Measurements from ENCODE around the gene VOPP1.

Gene VOPP1

DNA sequence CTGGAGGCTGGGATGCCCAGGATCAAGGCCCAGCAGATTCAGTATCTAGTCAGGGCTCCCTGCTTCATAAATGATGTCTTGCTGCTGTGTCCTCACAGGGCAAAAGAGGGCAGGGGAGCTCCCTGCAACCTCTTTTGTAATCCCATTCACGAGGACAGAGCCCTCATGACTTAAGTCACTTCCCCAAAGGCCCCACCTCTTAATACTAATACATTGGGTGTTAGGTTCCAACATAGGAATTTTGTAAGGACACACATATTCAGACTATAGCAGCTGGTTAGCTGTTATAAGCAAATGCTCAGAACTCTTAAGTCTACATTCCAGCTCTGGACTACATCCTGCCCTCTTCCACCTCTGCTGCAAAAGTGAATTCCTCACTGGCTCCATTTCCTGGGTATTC, 63.0 kb downstream of the VOPP1 start:
- no peak overlapping the region for H3K4me3 ChIP-seq (ENCODE audit: low read depth, low read length)
- TF ChIP-seq, protein P1, sequence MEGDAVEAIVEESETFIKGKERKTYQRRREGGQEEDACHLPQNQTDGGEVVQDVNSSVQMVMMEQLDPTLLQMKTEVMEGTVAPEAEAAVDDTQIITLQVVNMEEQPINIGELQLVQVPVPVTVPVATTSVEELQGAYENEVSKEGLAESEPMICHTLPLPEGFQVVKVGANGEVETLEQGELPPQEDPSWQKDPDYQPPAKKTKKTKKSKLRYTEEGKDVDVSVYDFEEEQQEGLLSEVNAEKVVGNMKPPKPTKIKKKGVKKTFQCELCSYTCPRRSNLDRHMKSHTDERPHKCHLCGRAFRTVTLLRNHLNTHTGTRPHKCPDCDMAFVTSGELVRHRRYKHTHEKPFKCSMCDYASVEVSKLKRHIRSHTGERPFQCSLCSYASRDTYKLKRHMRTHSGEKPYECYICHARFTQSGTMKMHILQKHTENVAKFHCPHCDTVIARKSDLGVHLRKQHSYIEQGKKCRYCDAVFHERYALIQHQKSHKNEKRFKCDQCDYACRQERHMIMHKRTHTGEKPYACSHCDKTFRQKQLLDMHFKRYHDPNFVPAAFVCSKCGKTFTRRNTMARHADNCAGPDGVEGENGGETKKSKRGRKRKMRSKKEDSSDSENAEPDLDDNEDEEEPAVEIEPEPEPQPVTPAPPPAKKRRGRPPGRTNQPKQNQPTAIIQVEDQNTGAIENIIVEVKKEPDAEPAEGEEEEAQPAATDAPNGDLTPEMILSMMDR (IDR thresholded peaks at IDR 0.05; ENCODE audit: borderline replicate concordance, insufficient read depth, low read depth, low read length) = no peak

DNA sequence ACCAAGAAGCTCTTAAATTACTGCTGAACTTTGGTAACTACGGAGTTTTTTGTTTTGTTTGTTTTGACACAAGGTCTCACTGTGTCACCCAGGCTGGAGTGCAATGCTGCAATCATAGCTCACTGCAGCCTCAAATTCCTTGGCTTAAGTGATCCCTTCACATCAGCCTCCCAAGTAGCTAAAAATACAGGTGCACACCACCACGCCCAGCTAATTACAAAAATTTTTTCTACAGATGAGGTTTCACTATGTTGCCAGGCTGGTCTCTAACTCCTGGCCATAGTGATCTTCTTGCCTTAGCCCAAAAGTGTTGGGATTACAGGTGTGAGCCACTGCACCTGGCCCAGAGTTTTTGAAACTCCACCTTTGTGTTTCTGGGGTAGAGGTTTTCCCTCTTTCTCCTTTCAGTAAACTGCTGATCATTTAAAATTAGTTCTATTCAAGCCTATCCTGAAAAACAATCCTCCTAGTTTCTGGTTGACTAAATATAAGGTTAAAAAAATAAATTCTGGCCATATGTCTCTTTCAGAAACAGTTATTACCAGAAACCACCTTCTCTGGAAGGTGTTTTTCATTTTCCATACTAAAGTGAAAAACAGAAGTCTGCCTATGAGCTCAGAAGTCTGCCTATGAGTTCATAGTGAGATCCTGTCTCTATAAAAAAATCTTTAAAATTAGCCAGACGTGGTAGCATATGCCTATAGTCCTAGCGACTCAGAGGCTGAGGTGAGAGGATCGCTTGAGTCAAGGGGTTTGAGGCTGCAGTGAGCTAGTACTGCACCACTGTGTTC, 63.9 kb downstream of the VOPP1 start:
- TF ChIP-seq, protein P1 (IDR thresholded peaks at IDR 0.05; ENCODE audit: borderline replicate concordance, insufficient read depth, low read depth, low read length) = no peak
- H3K4me3 ChIP-seq (ENCODE audit: low read depth, low read length) = no peak overlapping the region

DNA sequence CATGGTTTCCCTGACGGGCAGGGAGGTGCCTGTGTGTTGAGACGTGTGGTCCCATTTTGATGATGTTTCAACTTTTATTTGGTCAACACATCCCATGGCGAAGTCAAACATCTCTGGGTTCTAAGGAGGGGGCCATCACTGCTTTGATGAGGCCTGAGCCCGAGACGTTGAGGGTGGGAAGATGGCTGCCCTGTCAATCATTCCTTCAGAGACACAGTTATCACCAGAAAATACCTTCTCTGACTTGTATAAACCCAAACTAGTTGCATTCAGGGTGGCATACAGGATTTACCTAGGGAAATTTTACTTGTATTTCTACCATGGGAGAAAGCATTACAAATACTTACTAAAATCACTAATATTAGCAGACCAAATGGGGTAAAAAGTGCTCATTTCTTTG, 64.6 kb downstream of the VOPP1 start:
- H3K4me3 ChIP-seq (ENCODE audit: low read depth, low read length) = no peak overlapping the region
- TF ChIP-seq, protein P1 (IDR thresholded peaks at IDR 0.05; ENCODE audit: borderline replicate concordance, insufficient read depth, low read depth, low read length) = no peak

DNA sequence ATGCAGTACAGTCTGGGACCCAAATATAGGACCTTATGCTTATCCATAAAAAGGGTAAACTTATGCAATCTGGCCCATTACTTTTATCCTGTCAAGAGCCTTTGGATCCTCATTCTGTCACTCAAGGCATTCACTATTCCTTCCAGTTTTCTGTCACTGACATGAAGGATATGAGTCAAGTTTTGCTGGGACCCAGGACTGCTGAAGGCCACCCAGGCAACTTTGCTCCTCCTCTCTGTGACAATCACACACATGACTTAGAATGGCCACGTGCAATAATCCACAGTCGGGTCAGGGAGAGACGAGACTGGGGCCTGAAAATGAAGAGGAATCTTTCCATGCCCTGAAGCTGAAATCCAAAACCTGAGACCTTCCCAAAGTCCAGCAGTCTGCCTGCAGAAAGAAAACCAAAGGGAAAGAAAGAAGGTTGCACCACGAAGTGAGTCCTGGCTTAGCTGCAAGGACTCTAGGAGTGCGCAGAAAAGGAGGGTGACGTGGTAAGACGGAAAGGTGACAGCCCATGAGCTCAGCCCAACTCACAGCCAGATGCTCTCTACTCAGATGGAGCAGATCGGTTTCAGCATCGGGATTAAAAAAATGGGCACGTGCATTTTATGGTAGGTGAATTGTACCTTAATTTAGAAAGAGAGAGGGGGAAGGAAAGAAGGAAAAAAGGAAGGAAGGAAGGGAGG, 67.2 kb downstream of the VOPP1 start:
- TF ChIP-seq, protein P1 (IDR thresholded peaks at IDR 0.05; ENCODE audit: borderline replicate concordance, insufficient read depth, low read depth, low read length) = no peak
- no peak overlapping the region for H3K4me3 ChIP-seq (ENCODE audit: low read depth, low read length)

DNA sequence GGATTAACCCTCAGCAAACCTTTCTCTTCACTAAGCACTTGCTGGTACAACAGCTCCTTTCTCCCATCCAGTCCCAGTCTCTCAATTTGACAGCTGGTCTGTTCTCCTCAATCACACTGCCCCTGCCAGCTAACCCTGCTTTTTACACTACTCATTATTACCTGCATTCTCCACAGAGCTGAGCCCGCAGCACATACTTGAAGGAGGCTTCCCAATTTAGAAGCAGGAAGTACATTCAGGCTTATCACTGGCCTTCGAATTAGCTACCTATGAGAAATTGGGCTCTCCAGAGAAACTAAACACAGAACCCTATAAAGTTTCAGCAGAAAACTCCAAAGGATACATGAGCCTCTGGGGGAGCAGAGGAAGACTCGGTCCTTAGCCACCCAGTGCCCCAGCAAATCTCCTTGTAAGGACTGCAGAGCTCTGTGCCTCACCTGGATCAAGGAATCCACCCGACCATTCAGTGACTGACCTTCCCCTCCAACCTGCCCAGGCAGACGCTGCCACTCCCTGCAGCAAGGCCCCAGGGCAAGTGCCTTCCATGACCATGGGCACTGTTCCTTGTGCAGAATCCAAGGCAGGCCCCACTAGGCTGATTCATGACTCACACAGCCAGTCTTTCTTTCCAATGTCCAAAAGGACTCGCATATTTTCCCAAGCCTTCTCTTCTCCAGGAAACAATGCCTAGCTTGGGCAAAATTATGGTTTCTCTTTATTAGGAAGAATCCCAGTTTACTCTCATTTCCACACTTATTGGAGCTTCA, 68.0 kb downstream of the VOPP1 start:
- no peak overlapping the region for H3K4me3 ChIP-seq (ENCODE audit: low read depth, low read length)
- TF ChIP-seq, protein P1 (IDR thresholded peaks at IDR 0.05; ENCODE audit: borderline replicate concordance, insufficient read depth, low read depth, low read length) = no peak

DNA sequence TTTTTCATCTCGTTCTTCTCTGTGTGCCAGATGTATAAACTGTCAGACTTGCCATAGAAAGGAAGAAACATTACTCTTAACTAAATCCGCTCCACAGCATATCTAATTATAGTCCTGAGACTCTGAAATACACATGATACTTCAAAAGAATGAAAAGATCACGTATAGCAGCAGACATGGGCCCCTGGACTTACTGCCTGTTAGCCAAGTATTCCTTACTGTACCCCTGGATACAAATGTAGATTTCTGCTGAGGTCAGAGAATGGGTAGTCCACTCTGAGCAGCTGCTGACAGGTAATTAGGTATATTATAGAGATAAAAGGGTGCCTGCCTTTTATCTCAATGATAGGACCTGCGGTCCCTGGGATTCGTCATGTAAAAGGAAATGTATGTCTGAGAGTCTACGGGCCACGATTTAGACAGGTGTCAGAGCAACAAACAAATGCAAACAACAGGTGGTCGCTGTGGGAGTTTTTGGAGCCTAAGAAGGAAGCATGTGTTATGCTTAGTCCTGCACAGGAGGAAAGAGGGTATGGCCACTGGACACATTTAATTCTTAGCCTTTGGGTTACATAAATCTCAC, 69.4 kb downstream of the VOPP1 start:
- TF ChIP-seq, protein P1 (IDR thresholded peaks at IDR 0.05; ENCODE audit: borderline replicate concordance, insufficient read depth, low read depth, low read length) = no peak
- no peak overlapping the region for H3K4me3 ChIP-seq (ENCODE audit: low read depth, low read length)
